Endothelial cell of umbilical vein (primary cell): Measurements from ENCODE around the gene OR2B2.

Experiments
- EZH2 ChIP-seq: IDR thresholded peaks from 2 replicates; pipeline ENCODE4 v1.6.1; 2012; ENCODE audit warnings: borderline replicate concordance, low read depth, mild to moderate bottlenecking, moderate library complexity, low read length, inconsistent platforms; ENCODE audit not compliant: severe bottlenecking
- FOS ChIP-seq: IDR thresholded peaks from 2 replicates; pipeline ENCODE4 v1.6.1; 2011; ENCODE audit warnings: mild to moderate bottlenecking, low read length, moderate library complexity, borderline replicate concordance; ENCODE audit not compliant: insufficient read depth
- MYC ChIP-seq: IDR thresholded peaks from one replicate; pipeline ENCODE4 v1.6.1; 2011; ENCODE audit warnings: mild to moderate bottlenecking, low read depth, low read length
- POLR2A ChIP-seq: IDR thresholded peaks from 2 replicates; pipeline ENCODE4 v1.6.1; 2012; ENCODE audit warnings: low read depth, mild to moderate bottlenecking, control low read depth, low read length
- POLR2AphosphoS5 ChIP-seq: IDR thresholded peaks from 2 replicates; pipeline ENCODE4 v1.6.1; 2012; ENCODE audit warnings: low read depth, mild to moderate bottlenecking, control low read depth, low read length, moderate library complexity; ENCODE audit not compliant: insufficient read depth
- TF ChIP-seq, protein P1 (sequence below), 2 donors: IDR thresholded peaks; 1 replicate in 1 of 2; 2 replicates in 1 of 2; pipeline ENCODE4 v1.5.1; 2011; ENCODE audit warnings: low read length in 2 of 2, mild to moderate bottlenecking in 2 of 2, moderate library complexity in 2 of 2, control low read depth in 1 of 2, inconsistent platforms in 1 of 2, low read depth in 1 of 2; ENCODE audit not compliant: insufficient read depth in 1 of 2; ENCODE audit errors: extremely low read depth in 1 of 2
- TF ChIP-seq, protein P2 (sequence below): IDR thresholded peaks from 2 replicates; pipeline ENCODE4 v1.6.1; 2011; ENCODE audit not compliant: insufficient read depth, insufficient read length

GRCh38 chr6:27883136-27883535 is 29.1 kb downstream of the OR2B2 start:
- TF ChIP-seq, protein P1, sequence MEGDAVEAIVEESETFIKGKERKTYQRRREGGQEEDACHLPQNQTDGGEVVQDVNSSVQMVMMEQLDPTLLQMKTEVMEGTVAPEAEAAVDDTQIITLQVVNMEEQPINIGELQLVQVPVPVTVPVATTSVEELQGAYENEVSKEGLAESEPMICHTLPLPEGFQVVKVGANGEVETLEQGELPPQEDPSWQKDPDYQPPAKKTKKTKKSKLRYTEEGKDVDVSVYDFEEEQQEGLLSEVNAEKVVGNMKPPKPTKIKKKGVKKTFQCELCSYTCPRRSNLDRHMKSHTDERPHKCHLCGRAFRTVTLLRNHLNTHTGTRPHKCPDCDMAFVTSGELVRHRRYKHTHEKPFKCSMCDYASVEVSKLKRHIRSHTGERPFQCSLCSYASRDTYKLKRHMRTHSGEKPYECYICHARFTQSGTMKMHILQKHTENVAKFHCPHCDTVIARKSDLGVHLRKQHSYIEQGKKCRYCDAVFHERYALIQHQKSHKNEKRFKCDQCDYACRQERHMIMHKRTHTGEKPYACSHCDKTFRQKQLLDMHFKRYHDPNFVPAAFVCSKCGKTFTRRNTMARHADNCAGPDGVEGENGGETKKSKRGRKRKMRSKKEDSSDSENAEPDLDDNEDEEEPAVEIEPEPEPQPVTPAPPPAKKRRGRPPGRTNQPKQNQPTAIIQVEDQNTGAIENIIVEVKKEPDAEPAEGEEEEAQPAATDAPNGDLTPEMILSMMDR (IDR thresholded peaks at IDR 0.05; ENCODE audit: extremely low read depth in 1 of 2, insufficient read depth in 1 of 2, low read depth in 1 of 2, low read length in 2 of 2), result no peak
- TF ChIP-seq POLR2AphosphoS5, result no peak
- no peak for TF ChIP-seq EZH2
- TF ChIP-seq POLR2A, result no peak
- TF ChIP-seq, protein P2, sequence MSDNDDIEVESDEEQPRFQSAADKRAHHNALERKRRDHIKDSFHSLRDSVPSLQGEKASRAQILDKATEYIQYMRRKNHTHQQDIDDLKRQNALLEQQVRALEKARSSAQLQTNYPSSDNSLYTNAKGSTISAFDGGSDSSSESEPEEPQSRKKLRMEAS, result no peak
- no peak for TF ChIP-seq FOS
- no peak for TF ChIP-seq MYC
